Activated naive CD4-positive, alpha-beta T cell treated with anti-CD3 and anti-CD28 coated beads, Interleukin-2, amount 50 U/mL, for 24 hours (primary cell): ENCODE results near the gene ADAM8.

Source experiments
- H3K27ac Mint-ChIP-seq: one replicate; pipeline ENCODE4 v1.8.0; 2021; ENCODE audit warnings: mild to moderate bottlenecking, mixed read lengths
- H3K27me3 Mint-ChIP-seq: one replicate; pipeline ENCODE4 v1.8.0; 2021; ENCODE audit warnings: mixed read lengths
- H3K36me3 Mint-ChIP-seq: one replicate; pipeline ENCODE4 v1.8.0; 2021; ENCODE audit warnings: mixed read lengths
- H3K4me1 Mint-ChIP-seq: one replicate; pipeline ENCODE4 v1.8.0; 2021; ENCODE audit warnings: mixed read lengths
- H3K4me3 Mint-ChIP-seq: one replicate; pipeline ENCODE4 v1.8.0; 2021; ENCODE audit warnings: mild to moderate bottlenecking, mixed read lengths
- H3K9me3 Mint-ChIP-seq: one replicate; pipeline ENCODE4 v1.8.0; 2021; ENCODE audit warnings: mixed read lengths

The ADAM8 gene

DNA sequence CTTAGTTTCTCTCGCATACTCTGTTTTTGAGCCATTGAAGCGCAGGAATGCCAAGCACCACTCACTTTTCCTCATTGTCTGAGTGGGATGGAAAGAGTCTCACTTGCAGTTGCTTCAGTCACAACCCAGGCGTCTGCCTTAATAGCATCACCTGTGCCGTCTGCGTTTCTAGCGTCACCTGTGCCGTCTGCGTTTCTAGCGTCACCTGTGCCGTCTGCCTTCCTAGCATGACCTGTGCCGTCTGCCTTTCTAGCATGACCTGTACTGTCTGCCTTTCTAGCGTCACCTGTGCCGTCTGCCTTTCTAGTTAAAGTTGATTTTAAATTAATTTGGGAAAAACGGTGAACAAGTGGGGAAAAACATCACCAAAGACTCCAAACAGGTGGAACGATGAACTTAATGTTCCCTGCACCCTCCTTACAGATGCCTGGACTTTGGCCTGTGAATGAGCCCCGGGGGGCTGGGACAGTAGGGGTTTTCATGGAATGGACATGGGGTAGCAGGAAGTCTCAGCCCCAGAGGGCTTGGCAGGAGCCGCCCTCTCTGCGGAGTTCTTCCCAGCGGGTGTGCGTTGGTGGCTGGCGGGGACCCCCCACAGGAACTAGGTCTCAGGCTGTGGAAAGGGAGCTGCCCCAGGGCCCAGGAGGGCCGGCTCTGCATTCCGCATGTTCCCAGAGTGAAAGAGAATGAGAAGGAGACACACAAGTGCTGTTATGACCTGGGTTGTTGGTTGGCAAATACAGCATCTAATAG lies 35.5 kb upstream of the ADAM8 start:
- no peaks in the 10 kb centered on the region for H3K27me3 Mint-ChIP-seq
- H3K27ac Mint-ChIP-seq = no peak overlapping the region
- H3K4me1 Mint-ChIP-seq = peaks cover 13% of the 10 kb centered on the region
- no peaks in the 10 kb centered on the region for H3K36me3 Mint-ChIP-seq
- no peaks in the 10 kb centered on the region for H3K9me3 Mint-ChIP-seq
- no peak overlapping the region for H3K4me3 Mint-ChIP-seq

DNA sequence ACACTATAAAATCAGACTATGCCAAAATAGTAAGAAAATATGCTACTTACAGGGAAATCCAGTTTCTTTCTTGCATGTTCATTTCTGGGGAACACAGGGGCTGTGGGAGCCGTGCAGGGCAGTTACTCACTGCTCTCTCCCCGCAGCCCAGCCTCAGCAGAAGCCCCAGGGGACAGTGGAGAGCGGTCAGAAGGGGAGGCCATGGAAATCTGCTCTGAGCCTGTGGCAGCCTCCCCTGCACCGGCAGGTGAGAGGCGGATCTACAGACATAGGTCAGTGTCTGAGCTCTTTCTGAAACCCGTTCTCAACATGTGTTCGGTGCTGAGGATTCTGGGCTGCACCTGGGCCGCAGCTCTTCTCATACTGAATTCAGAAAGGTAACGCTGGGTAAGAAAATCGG lies 34.9 kb upstream of the ADAM8 start:
- Mint-ChIP-seq H3K27ac (no peak overlapping the region), H3K36me3 (no peaks in the 10 kb centered on the region), H3K4me3 (no peak overlapping the region), H3K9me3 (no peaks in the 10 kb centered on the region), H3K4me1 (peaks cover 18% of the 10 kb centered on the region), H3K27me3 (no peaks in the 10 kb centered on the region)

GRCh38 chr10:133310789-133311188 lies 34.1 kb upstream of the ADAM8 start:
- H3K27ac Mint-ChIP-seq = no peak overlapping the region
- no peak overlapping the region for H3K4me3 Mint-ChIP-seq

DNA sequence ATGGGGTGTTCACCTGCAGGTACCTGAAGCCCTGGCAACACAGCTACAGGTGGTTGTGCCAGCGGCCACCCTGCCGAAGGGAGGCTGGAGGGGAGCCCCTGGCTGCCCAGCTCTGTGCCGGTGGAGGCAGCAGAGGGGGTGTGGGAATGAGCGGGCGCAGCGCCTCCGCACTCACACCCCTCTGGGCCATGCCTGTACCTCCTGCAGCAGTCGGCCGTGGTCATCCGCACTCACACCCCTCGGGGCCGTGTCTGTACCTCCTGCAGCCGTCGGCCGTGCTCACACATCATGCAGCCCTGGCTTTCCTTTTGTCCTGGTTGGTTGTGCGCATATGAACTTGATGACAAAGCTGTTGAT lies 33.7 kb upstream of the ADAM8 start:
- H3K27me3 Mint-ChIP-seq = no peaks in the 10 kb centered on the region
- no peaks in the 10 kb centered on the region for H3K36me3 Mint-ChIP-seq
- peaks cover 21% of the 10 kb centered on the region for H3K4me1 Mint-ChIP-seq
- no peak overlapping the region for H3K4me3 Mint-ChIP-seq
- H3K9me3 Mint-ChIP-seq = no peaks in the 10 kb centered on the region
- H3K27ac Mint-ChIP-seq = no peak overlapping the region

More at GRCh38 chr10:133310789-133311188, 34.1 kb upstream of the ADAM8 start:
- H3K36me3 Mint-ChIP-seq = no peaks in the 10 kb centered on the region
- H3K4me1 Mint-ChIP-seq = peaks cover 18% of the 10 kb centered on the region
- no peaks in the 10 kb centered on the region for H3K27me3 Mint-ChIP-seq
- H3K9me3 Mint-ChIP-seq = no peaks in the 10 kb centered on the region

GRCh38 chr10:133309720-133310398 lies 33.2 kb upstream of the ADAM8 start:
- H3K27me3 Mint-ChIP-seq = no peaks in the 10 kb centered on the region
- no peaks in the 10 kb centered on the region for H3K9me3 Mint-ChIP-seq
- no peaks in the 10 kb centered on the region for H3K36me3 Mint-ChIP-seq
- peaks cover 26% of the 10 kb centered on the region for H3K4me1 Mint-ChIP-seq
- H3K4me3 Mint-ChIP-seq = peak overlapping the region; percentile 65
- peak overlapping the region; percentile 55 for H3K27ac Mint-ChIP-seq

DNA sequence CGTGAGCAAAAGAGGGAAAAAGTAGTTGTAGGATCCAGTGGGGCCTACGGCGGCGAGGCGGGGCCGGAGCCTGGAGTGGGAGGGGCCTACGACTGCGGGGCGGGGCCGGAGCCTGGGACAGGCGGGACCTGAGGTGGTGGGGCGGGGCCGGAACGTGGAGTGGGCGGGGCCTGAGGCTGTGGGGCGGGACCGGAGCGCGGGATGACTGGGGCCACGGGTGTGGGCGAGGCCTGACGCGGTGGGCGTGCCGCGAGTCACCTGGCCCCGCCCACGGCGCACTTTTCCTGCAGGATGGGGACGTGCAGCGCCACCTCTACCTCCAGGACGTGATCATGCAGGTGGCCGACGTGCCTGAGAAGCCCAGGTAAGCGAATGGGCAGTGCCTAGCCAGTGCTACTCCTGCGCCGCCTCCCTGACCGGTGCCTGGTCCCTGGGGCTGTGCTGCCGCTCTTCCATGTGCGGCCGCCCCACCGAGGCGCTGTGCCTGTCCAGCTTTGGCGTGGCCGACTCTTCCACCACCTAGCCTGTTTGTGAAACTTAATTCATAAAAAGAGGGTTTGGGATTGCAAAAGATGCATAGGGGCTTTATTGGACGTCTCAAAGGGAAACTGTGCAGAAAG lies 32.5 kb upstream of the ADAM8 start:
- Mint-ChIP-seq H3K9me3 (no peaks in the 10 kb centered on the region), H3K36me3 (no peaks in the 10 kb centered on the region), H3K4me1 (peaks cover 28% of the 10 kb centered on the region)

DNA sequence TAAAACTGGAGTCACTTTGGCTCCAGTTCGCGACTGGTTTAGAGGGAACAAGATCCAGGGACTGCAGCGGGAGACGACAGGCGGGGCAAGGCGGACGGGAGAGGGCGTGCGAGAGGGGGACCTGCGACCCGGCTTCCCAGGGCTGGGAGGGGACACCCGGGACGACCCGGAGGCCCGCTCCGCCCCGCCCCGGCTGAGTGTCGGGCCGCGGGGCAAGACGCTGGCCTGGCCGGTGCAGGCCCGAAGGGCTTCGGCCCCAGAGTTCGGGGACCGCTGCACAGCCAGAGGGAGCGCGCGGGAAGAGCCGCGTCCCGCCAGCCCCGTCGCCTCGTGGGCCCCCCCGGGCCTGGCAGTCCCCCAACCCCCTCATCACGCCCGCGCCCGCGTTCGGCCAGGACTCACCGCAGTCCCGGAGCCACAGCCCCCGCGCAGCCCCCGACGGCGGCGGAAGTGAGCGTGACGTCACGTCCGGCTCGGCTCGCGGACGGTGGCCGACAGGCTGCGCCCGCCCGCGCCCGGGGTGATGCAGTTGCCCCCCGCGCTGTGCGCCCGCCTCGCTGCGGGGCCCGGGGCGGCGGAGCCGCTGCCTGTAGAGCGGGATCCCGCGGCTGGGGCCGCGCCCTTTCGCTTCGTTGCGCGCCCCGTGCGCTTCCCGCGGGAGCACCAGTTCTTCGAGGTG lies 31.9 kb upstream of the ADAM8 start, which contains the start of the genes TUBGCP2 and ZNF511:
TSS of gene TUBGCP2 (minus strand) at position 452 of the 679 bp plus-strand sequence. CDS start 5,931 bp downstream, outside the sequence.
TSS of gene ZNF511 (plus strand) at position 494 of the 679 bp plus-strand sequence. CDS start at position 524, 30 bp downstream.
- peaks cover 34% of the 10 kb centered on the region for H3K4me1 Mint-ChIP-seq
- H3K9me3 Mint-ChIP-seq = no peaks in the 10 kb centered on the region
- peak within 1 kb of the TSS; percentile 100 for H3K27ac Mint-ChIP-seq
- H3K36me3 Mint-ChIP-seq = no peaks in the 10 kb centered on the region
- peak within 1 kb of the TSS; percentile 98 for H3K4me3 Mint-ChIP-seq
- no peaks in the 10 kb centered on the region for H3K27me3 Mint-ChIP-seq

More for the DNA sequence above, 32.5 kb upstream of the ADAM8 start:
- Mint-ChIP-seq H3K4me3 (peak overlapping the region; percentile 65), H3K27me3 (no peaks in the 10 kb centered on the region), H3K27ac (peak overlapping the region; percentile 86)

DNA sequence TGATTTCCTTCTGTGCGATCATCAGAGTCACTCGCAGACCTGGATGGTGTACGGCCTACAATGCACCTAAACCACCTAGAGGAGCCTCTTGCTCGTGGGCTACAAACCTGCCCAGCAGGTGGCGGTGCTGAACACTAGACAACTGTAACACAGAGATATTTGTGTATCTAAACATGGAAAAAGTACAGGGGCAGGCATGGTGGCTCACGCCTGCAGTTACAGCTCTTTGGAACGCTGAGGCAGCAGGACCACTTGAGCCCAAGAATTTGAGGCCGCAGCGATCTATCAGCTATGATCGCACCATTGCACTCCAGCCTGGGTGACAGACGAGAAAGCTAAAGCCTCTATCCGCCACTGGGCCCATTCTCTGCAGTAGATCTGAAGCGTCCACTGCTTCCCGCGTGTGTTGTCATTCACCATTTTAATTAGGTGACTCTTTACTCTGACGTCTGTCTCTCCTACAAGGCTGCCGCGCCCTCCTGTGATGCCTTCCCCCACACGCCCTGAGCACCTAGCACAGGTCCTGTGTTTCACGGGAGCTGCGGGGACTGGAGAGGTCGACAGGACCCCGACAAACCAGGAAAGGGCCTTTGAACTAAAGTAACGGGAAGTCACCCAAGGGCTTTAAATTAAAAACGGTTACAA lies 31.2 kb upstream of the ADAM8 start:
- H3K27me3 Mint-ChIP-seq = no peaks in the 10 kb centered on the region
- H3K9me3 Mint-ChIP-seq = no peaks in the 10 kb centered on the region
- H3K4me1 Mint-ChIP-seq = peaks cover 36% of the 10 kb centered on the region
- H3K4me3 Mint-ChIP-seq = peak overlapping the region; percentile 98
- H3K36me3 Mint-ChIP-seq = no peaks in the 10 kb centered on the region
- peak overlapping the region; percentile 100 for H3K27ac Mint-ChIP-seq

- peaks cover 41% of the 10 kb centered on the region for H3K4me1 Mint-ChIP-seq
- H3K27ac Mint-ChIP-seq = no peak overlapping the region
- no peaks in the 10 kb centered on the region for H3K27me3 Mint-ChIP-seq
- H3K9me3 Mint-ChIP-seq = no peaks in the 10 kb centered on the region
- no peaks in the 10 kb centered on the region for H3K36me3 Mint-ChIP-seq
- H3K4me3 Mint-ChIP-seq = peak overlapping the region; percentile 98
Observed at GRCh38 chr10:133306941-133307379, 30.3 kb upstream of the ADAM8 start.

- H3K36me3 Mint-ChIP-seq = no peaks in the 10 kb centered on the region
- no peak overlapping the region for H3K4me3 Mint-ChIP-seq
- H3K9me3 Mint-ChIP-seq = no peaks in the 10 kb centered on the region
- no peaks in the 10 kb centered on the region for H3K27me3 Mint-ChIP-seq
- no peak overlapping the region for H3K27ac Mint-ChIP-seq
- peaks cover 41% of the 10 kb centered on the region for H3K4me1 Mint-ChIP-seq
Observed at GRCh38 chr10:133306097-133306476, 29.4 kb upstream of the ADAM8 start.

- Mint-ChIP-seq H3K27ac (no peak overlapping the region), H3K27me3 (no peaks in the 10 kb centered on the region), H3K4me3 (no peak overlapping the region), H3K36me3 (peaks cover 10% of the 10 kb centered on the region), H3K9me3 (no peaks in the 10 kb centered on the region), H3K4me1 (peaks cover 41% of the 10 kb centered on the region)
Observed at GRCh38 chr10:133303206-133303605, 26.5 kb upstream of the ADAM8 start.

- no peaks in the 10 kb centered on the region for H3K27me3 Mint-ChIP-seq
- no peak overlapping the region for H3K4me3 Mint-ChIP-seq
- H3K9me3 Mint-ChIP-seq = no peaks in the 10 kb centered on the region
- H3K4me1 Mint-ChIP-seq = peaks cover 32% of the 10 kb centered on the region
- peaks cover 17% of the 10 kb centered on the region for H3K36me3 Mint-ChIP-seq
- no peak overlapping the region for H3K27ac Mint-ChIP-seq
Observed at GRCh38 chr10:133302230-133302629, 25.6 kb upstream of the ADAM8 start.

- H3K36me3 Mint-ChIP-seq = peaks cover 17% of the 10 kb centered on the region
- H3K27me3 Mint-ChIP-seq = no peaks in the 10 kb centered on the region
- H3K4me3 Mint-ChIP-seq = no peak overlapping the region
- H3K4me1 Mint-ChIP-seq = peaks cover 17% of the 10 kb centered on the region
- H3K27ac Mint-ChIP-seq = no peak overlapping the region
- H3K9me3 Mint-ChIP-seq = no peaks in the 10 kb centered on the region
Observed at GRCh38 chr10:133299738-133300137, 23.1 kb upstream of the ADAM8 start.

GRCh38 chr10:133299224-133299623 lies 22.6 kb upstream of the ADAM8 start:
- no peaks in the 10 kb centered on the region for H3K9me3 Mint-ChIP-seq
- peaks cover 14% of the 10 kb centered on the region for H3K4me1 Mint-ChIP-seq
- no peaks in the 10 kb centered on the region for H3K27me3 Mint-ChIP-seq
- no peak overlapping the region for H3K4me3 Mint-ChIP-seq
- no peak overlapping the region for H3K27ac Mint-ChIP-seq
- peaks cover 21% of the 10 kb centered on the region for H3K36me3 Mint-ChIP-seq

DNA sequence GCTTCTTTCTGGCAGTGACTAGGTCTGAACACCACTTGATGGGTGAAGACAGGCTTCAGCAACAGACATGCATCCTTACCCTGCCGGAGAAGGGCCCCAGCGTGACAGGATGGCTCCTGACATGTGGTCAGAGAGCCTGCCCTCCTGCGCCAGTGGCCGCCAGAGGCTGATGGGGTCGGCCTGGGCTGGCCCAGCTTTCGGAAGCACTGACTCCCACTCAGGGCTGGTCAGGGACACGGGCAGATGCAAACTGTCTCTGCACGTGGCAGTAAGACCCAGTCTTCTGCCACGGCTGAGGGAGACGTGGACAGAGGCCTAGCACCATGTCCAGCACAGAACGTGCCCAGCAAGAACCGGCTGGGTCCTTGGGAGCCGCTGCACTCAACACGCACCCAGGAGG lies 21.8 kb upstream of the ADAM8 start:
- no peak overlapping the region for H3K4me3 Mint-ChIP-seq
- H3K36me3 Mint-ChIP-seq = peaks cover 21% of the 10 kb centered on the region
- H3K27me3 Mint-ChIP-seq = no peaks in the 10 kb centered on the region
- no peak overlapping the region for H3K27ac Mint-ChIP-seq
- no peaks in the 10 kb centered on the region for H3K9me3 Mint-ChIP-seq
- H3K4me1 Mint-ChIP-seq = peaks cover 6% of the 10 kb centered on the region
